NCI-H1694 (cell line): ENCODE data around the gene PIMREG.
A peak's percentile ranks its signal among the peaks of the same experiment; 100 is the strongest.

ENCODE experiments used
- DNase-seq: peaks from one replicate; lab custom pipeline; 2025; lab: John Stamatoyannopoulos, UW

Gene PIMREG

GRCh38 chr17:6443692-6444570, at the start of gene PIMREG:
Gene PIMREG, plus strand, starts transcription at chr17:6444455. Its CDS starts 656 bp downstream, at chr17:6445111.
- peak; percentile 95 for DNase-seq

GRCh38 chr17:6398955-6399354, 45.3 kb upstream of the PIMREG start:
- DNase-seq: no peak

GRCh38 chr17:6402258-6402657, 42.0 kb upstream of the PIMREG start:
- DNase-seq: no peak

- DNase-seq: no peak
Observed at GRCh38 chr17:6408276-6408675, 36.0 kb upstream of the PIMREG start.

- DNase-seq: no peak
Observed at GRCh38 chr17:6408735-6409134, 35.5 kb upstream of the PIMREG start.

GRCh38 chr17:6413065-6413464, 31.2 kb upstream of the PIMREG start:
- peak; percentile 83 for DNase-seq

GRCh38 chr17:6415616-6416015, 28.6 kb upstream of the PIMREG start:
- no peak for DNase-seq

GRCh38 chr17:6420173-6420641, 24.0 kb upstream of the PIMREG start:
- DNase-seq: peak; percentile 3

GRCh38 chr17:6421700-6422604, 22.3 kb upstream of the PIMREG start:
- DNase-seq: peak; percentile 59

GRCh38 chr17:6422654-6423241, 21.5 kb upstream of the PIMREG start:
- no peak for DNase-seq

GRCh38 chr17:6423931-6424330, 20.3 kb upstream of the PIMREG start:
- no peak for DNase-seq

- no peak for DNase-seq
Observed at GRCh38 chr17:6425407-6425806, 18.8 kb upstream of the PIMREG start.

- DNase-seq: no peak
Observed at GRCh38 chr17:6426356-6427101, 17.7 kb upstream of the PIMREG start.

- DNase-seq: peak; percentile 4
Observed at GRCh38 chr17:6427279-6427781, 16.9 kb upstream of the PIMREG start.

GRCh38 chr17:6428207-6428965, 15.9 kb upstream of the PIMREG start:
- no peak for DNase-seq

- DNase-seq: no peak
Observed at GRCh38 chr17:6429266-6429665, 15.0 kb upstream of the PIMREG start.

- DNase-seq: peak; percentile 4
Observed at GRCh38 chr17:6430769-6431168, 13.5 kb upstream of the PIMREG start.

GRCh38 chr17:6435051-6435450, 9.2 kb upstream of the PIMREG start, which contains the start of gene AIPL1:
Gene AIPL1, minus strand, starts transcription at chr17:6435121. Its CDS starts 17 bp downstream, at chr17:6435104.
- DNase-seq: no peak

GRCh38 chr17:6435968-6436367, 8.3 kb upstream of the PIMREG start:
- DNase-seq: peak; percentile 46

- DNase-seq: no peak
Observed at GRCh38 chr17:6437466-6437865, 6.8 kb upstream of the PIMREG start.
